ACC112 (cell line): ENCODE results near the gene SNX33.
A peak's percentile ranks its signal among the peaks of the same experiment; 100 is the strongest.

Experiments
- H2AFZ ChIP-seq: fragments of 200-600 bp; sonication (generic); one replicate; pipeline ENCODE4 v1.6.0; 2017; ENCODE audit warnings: antibody characterized with exemption, low read length; ENCODE audit not compliant: unreplicated experiment
- H3K27ac ChIP-seq: fragments of 200-600 bp; sonication (generic); 2 replicates; pipeline ENCODE4 v1.5.1; 2014; ENCODE audit warnings: low read depth, mild to moderate bottlenecking, antibody characterized with exemption, low read length, moderate library complexity
- H3K27me3 ChIP-seq: fragments of 200-600 bp; sonication (generic); 2 replicates; pipeline ENCODE4 v1.6.1; 2014; ENCODE audit warnings: mild to moderate bottlenecking, antibody characterized with exemption, low read length, moderate library complexity, mixed read lengths; ENCODE audit not compliant: insufficient read depth
- H3K36me3 ChIP-seq: fragments of 200-600 bp; sonication (generic); 2 replicates; pipeline ENCODE4 v1.6.1; 2016; ENCODE audit warnings: mild to moderate bottlenecking, antibody characterized with exemption, low read length, moderate library complexity, mixed read lengths; ENCODE audit not compliant: insufficient read depth
- H3K4me1 ChIP-seq: fragments of 200-600 bp; sonication (generic); one replicate; pipeline ENCODE4 v1.6.1; 2016; ENCODE audit warnings: low read length, mixed read lengths; ENCODE audit not compliant: insufficient read depth, unreplicated experiment, control insufficient read depth
- H3K4me3 ChIP-seq: fragments of 200-600 bp; sonication (generic); 2 replicates; pipeline ENCODE4 v1.5.1; 2014; ENCODE audit warnings: mild to moderate bottlenecking, low read depth, low read length
- H3K79me2 ChIP-seq: fragments of 200-600 bp; sonication (generic); one replicate; pipeline ENCODE4 v1.6.0; 2016; ENCODE audit warnings: low read length; ENCODE audit not compliant: control insufficient read depth, unreplicated experiment, insufficient read depth

The SNX33 gene, protein sequence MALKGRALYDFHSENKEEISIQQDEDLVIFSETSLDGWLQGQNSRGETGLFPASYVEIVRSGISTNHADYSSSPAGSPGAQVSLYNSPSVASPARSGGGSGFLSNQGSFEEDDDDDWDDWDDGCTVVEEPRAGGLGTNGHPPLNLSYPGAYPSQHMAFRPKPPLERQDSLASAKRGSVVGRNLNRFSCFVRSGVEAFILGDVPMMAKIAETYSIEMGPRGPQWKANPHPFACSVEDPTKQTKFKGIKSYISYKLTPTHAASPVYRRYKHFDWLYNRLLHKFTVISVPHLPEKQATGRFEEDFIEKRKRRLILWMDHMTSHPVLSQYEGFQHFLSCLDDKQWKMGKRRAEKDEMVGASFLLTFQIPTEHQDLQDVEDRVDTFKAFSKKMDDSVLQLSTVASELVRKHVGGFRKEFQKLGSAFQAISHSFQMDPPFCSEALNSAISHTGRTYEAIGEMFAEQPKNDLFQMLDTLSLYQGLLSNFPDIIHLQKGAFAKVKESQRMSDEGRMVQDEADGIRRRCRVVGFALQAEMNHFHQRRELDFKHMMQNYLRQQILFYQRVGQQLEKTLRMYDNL

DNA sequence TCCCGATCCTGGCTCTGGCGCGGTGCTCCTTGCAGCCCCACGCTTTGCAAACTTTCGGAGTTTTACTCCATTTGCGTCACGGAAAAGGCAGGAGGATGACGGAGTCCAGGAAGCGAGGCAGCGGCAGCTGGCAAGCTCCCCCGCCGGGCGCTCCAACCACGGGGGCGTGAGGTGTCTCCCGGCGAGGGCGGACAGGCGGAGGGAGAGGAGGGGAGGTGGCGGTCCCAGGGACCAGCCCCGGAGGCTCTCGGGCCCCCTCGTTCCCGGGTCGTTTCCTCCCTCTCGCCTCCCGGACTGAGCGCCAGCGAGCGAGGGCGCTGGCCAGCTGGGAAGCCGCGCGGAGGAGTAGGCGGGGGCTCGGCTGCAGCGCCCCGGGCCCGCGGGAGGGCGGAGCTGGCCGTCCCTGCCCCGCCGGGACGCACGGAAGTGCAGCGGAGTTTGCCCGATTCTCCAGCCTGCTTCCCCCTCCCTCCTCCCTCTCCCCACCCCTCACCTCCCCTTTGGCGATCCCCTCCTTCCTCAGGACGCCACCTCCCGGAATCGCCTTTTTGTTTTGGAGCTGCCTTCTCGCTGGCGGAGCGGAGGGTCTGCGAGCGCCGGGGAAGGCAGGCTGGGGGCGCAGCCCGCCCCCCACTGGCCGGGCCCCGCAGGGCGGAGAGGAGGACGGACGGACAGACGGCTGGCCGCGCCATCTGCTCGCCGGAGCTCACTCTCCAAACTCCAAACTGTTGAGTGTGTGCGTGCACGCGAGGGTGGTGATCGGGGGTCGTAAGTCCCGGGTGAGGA lies at the start of gene SNX33:
TSS of gene SNX33 (plus strand) at position 543 of the 786 bp plus-strand sequence. CDS start 1,191 bp downstream, outside the sequence.
- Histone ChIP-seq H3K79me2 (peaks cover 62% of the 10 kb centered on the region), H2AFZ (peak within 1 kb of the TSS; percentile 40), H3K27me3 (no peaks in the 10 kb centered on the region), H3K27ac (peak within 1 kb of the TSS; percentile 89), H3K4me3 (peak within 1 kb of the TSS; percentile 96), H3K36me3 (no peaks in the 10 kb centered on the region; the same call in 1 of the 2 replicates), H3K4me1 (peaks cover 46% of the 10 kb centered on the region)

DNA sequence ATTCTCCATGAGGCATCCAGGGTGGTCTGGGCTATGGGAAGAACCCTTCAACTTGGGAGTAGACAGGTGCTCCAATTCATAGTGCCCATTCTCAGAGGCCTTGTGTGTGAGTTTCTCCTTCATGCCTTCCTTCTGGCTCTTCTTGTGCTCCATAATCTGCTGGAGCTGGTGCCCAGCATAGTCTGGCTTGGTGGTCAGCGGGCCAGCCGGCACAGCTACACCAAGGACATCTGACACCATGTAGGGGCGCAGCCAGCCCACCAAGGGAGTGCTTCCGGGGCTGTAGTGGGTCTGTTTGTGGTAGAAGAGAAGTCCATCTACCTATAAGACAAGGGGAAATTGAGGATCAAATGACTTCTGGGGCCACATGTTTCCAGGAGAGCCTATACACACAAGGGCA lies 49.4 kb upstream of the SNX33 start:
- H3K27me3 ChIP-seq = no peaks in the 10 kb centered on the region
- H3K79me2 ChIP-seq = no peaks in the 10 kb centered on the region
- no peaks in the 10 kb centered on the region for H3K4me1 ChIP-seq
- no peak overlapping the region for H3K27ac ChIP-seq
- no peak overlapping the region for H3K4me3 ChIP-seq
- peaks cover 26% of the 10 kb centered on the region for H3K36me3 ChIP-seq
- no peak overlapping the region for H2AFZ ChIP-seq

DNA sequence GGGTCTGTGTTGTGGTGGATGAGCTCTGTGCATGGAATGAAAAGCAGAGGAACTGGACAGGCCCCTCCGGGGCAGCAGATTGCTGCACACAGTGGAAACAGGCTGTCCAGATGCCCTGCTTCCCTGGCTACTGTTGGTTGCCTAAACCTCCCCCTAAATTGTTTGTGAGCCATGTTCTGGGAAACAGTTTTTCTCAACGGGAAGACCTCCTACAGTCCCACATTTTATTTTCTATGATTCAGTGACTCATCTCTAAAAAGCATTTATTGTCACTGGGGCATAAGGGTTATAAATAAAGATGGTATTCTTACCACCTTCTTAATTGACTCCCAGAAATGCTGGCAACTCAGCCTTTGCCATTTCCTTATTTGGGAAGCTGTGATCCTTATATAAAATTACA lies 48.3 kb upstream of the SNX33 start:
- Histone ChIP-seq H3K4me3 (no peak overlapping the region), H2AFZ (no peak overlapping the region), H3K4me1 (no peaks in the 10 kb centered on the region), H3K27ac (no peak overlapping the region), H3K36me3 (peaks cover 27% of the 10 kb centered on the region), H3K79me2 (no peaks in the 10 kb centered on the region), H3K27me3 (no peaks in the 10 kb centered on the region)

DNA sequence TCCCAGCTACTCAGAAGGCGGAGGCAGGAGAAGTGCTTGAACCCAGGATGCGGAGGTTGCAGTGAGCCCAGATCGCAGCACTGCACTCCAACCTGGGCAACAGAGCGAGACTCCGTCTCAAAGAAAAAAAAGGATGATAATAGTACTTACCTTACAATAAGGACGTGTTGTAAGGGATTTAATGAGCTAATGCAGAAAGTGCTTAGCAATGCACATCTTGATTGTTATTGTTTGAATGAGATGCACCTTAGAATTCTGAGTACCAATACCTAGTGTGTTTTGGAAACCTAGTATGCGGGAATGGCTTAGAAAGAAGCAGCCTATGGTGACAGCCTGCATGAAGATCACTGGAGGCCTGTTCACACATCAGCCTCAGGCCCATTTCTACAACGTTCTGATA lies 41.7 kb upstream of the SNX33 start:
- Histone ChIP-seq H3K27me3 (no peaks in the 10 kb centered on the region), H3K27ac (no peak overlapping the region), H3K4me1 (no peaks in the 10 kb centered on the region), H3K36me3 (peaks cover 25% of the 10 kb centered on the region), H2AFZ (no peak overlapping the region), H3K79me2 (no peaks in the 10 kb centered on the region), H3K4me3 (no peak overlapping the region)

- H3K27me3 ChIP-seq = no peaks in the 10 kb centered on the region
- H3K4me1 ChIP-seq = no peaks in the 10 kb centered on the region
- no peak overlapping the region for H2AFZ ChIP-seq
- no peak overlapping the region for H3K4me3 ChIP-seq
- H3K79me2 ChIP-seq = no peaks in the 10 kb centered on the region
- no peak overlapping the region for H3K27ac ChIP-seq
- peaks cover 23% of the 10 kb centered on the region for H3K36me3 ChIP-seq
Observed at GRCh38 chr15:75606711-75607699, 40.7 kb upstream of the SNX33 start.

DNA sequence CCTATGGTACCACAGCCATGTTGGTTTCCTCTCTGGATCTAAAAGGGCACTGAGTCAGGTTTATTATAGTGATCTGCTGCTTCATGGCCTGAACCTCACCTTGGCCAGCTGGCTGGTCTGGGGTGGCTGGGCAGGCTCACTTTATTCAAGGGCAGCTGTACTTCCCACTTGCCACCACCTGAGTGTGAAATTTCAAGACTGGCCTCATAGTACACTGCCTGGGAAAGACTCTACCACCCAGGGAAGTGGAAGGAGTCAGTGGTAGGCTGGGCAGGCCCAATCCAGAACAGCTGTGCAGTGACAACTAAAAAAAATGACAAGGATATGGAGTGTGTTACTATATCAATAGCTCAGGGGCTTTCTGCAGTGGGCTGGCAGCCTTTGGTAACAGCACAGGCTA lies 30.9 kb upstream of the SNX33 start:
- H3K27me3 ChIP-seq = no peaks in the 10 kb centered on the region
- no peak overlapping the region for H3K4me3 ChIP-seq
- peaks cover 34% of the 10 kb centered on the region for H3K36me3 ChIP-seq
- peaks cover 6% of the 10 kb centered on the region for H3K79me2 ChIP-seq
- H3K4me1 ChIP-seq = peaks cover 15% of the 10 kb centered on the region
- no peak overlapping the region for H3K27ac ChIP-seq
- no peak overlapping the region for H2AFZ ChIP-seq

DNA sequence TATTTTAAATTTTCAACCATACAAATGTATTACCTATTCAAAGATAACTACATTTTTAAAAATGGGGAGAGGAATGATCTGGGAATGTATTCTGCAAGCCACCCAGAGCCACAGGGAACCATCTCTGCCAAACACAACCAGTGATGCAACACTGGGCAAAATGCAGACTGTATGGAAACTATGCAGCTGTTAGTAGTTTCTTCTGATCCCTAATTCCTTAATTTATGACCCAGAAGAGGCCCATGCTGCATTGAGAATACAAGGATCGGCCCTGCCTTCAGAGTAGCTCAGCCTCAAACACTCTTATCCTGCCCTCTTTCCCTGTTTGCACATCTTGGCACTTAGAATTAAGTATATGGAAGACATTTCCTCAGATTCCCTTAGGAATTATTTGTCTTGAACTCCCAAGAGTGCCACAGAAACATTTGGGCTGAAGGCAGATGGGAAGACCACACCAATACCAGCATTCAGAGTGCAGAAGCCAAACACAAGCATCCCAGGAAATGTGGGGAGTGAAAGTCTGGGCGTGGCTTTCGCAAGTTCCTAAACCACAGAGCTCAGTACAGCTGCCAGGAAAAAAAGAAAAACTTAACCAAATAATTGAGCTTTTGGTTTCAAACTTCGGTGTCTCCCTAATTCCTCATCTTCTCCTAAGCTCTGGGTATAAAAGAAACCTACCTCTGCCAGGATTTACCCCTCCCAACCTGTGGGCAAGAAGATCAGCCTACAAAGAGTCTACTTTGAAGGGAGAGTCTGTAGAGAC lies 27.5 kb upstream of the SNX33 start:
- Histone ChIP-seq H3K27ac (peak overlapping the region; percentile 90), H3K27me3 (no peaks in the 10 kb centered on the region), H3K4me1 (peaks cover 15% of the 10 kb centered on the region), H3K36me3 (peaks cover 18% of the 10 kb centered on the region), H2AFZ (peak overlapping the region; percentile 19), H3K79me2 (peaks cover 17% of the 10 kb centered on the region), H3K4me3 (peak overlapping the region; percentile 68)

DNA sequence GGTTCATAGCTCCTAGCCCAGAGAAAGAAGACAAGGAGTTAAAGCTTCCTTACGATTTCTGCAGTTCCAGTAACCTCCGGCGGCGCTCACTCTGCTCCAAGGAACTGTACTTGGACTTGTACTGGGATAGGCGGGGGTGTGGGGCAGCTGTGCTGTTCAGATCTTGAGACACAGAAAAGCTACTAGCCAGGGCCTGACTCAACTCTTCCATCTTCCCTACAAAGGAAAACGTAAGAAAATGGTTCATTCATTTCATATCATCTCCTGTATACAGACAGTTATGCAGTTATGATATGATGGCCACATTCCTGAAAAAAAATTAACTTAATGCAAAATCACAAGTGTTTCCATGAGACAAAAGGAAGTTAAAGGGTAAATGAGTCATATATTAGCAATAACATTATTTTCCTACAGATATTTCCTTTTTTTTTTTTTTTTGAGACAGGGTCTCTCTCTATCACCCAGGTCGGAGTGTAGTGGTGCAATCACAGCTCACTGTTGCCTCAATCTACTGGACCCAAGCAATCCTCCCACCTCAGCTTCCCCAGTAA lies 26.8 kb upstream of the SNX33 start:
- H2AFZ ChIP-seq = peak overlapping the region; percentile 19
- peaks cover 17% of the 10 kb centered on the region for H3K79me2 ChIP-seq
- peak overlapping the region; percentile 68 for H3K4me3 ChIP-seq
- peak overlapping the region; percentile 90 for H3K27ac ChIP-seq
- H3K4me1 ChIP-seq = peaks cover 15% of the 10 kb centered on the region
- H3K27me3 ChIP-seq = no peaks in the 10 kb centered on the region
- H3K36me3 ChIP-seq = peaks cover 18% of the 10 kb centered on the region

DNA sequence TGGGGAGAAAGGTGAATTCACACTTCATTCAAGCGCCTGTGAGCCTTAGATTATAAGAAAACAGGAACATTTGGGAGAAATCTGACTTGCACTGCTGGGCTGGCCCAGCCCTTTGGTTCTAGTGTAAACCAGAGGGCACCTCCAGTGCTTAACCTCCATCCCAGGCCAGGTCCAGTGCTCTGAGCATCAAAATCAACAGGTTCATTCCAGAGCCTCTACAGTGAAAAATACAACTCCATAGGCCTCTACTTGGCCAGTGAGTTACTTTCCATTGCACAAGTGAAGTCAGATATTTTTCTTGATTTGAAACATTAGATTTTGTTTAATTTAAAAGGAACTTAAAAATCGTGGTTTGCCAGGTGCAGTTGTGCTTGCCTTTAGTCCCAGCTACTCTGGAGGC lies 25.2 kb upstream of the SNX33 start:
- H3K27ac ChIP-seq = peak overlapping the region; percentile 90

More for the DNA sequence above, 25.2 kb upstream of the SNX33 start:
- peaks cover 25% of the 10 kb centered on the region for H3K4me1 ChIP-seq
- no peak overlapping the region for H3K4me3 ChIP-seq
- H3K36me3 ChIP-seq = peaks cover 10% of the 10 kb centered on the region
- H3K79me2 ChIP-seq = peaks cover 17% of the 10 kb centered on the region
- H3K27me3 ChIP-seq = no peaks in the 10 kb centered on the region
- H2AFZ ChIP-seq = no peak overlapping the region
